Pulmonary artery endothelial cell (primary cell): Measurements from ENCODE around the gene IRAK1. TPM values are rescaled to one million over a fixed set of nuclear protein-coding genes. Genes with fewer than 3 reads are reported as not detected.

ENCODE experiments used
- DNase-seq: peaks from one replicate; pipeline ENCODE4 v3.0.0-alpha.2; 2011; ENCODE audit warnings: low read depth, low spot score
- total RNA-seq: library from RNA; depleted of rRNA; stranded (reverse); fragments of >200 nt; gene quantifications from 2 replicates; pipeline ENCODE4 v1.2.3, GENCODE V29; 2014

Gene IRAK1
- 93.2 and 98.0 TPM in 2 replicates for total RNA-seq

- no peak for DNase-seq
Observed at GRCh38 chrX:154019633-154020528, at the start of gene IRAK1. TSS of gene IRAK1 (minus strand) at chrX:154019902. CDS start at chrX:154019812, 90 bp downstream.

GRCh38 chrX:154068560-154068959 lies 48.9 kb upstream of the IRAK1 start:
- no peak for DNase-seq

GRCh38 chrX:154064637-154065435 lies 45.1 kb upstream of the IRAK1 start:
- no peak for DNase-seq

GRCh38 chrX:154063234-154063633 lies 43.5 kb upstream of the IRAK1 start:
- no peak for DNase-seq

- DNase-seq: no peak
Observed at GRCh38 chrX:154061801-154062200, 42.1 kb upstream of the IRAK1 start.

GRCh38 chrX:154059729-154060245 lies 40.1 kb upstream of the IRAK1 start:
- no peak for DNase-seq

GRCh38 chrX:154059231-154059630 lies 39.5 kb upstream of the IRAK1 start:
- DNase-seq: no peak

GRCh38 chrX:154058214-154058997 lies 38.7 kb upstream of the IRAK1 start:
- no peak for DNase-seq

- no peak for DNase-seq
Observed at GRCh38 chrX:154057791-154058190, 38.1 kb upstream of the IRAK1 start.

GRCh38 chrX:154056770-154057241 lies 37.1 kb upstream of the IRAK1 start:
- DNase-seq: no peak

- DNase-seq: no peak
Observed at GRCh38 chrX:154051201-154051810, 31.6 kb upstream of the IRAK1 start.

- DNase-seq: no peak
Observed at GRCh38 chrX:154050113-154050495, 30.4 kb upstream of the IRAK1 start.

GRCh38 chrX:154049209-154050112 lies 29.8 kb upstream of the IRAK1 start:
- DNase-seq: no peak

- DNase-seq: no peak
Observed at GRCh38 chrX:154048398-154048797, 28.7 kb upstream of the IRAK1 start.

- no peak for DNase-seq
Observed at GRCh38 chrX:154046940-154047610, 27.4 kb upstream of the IRAK1 start.

- DNase-seq: peak; percentile 71
Observed at GRCh38 chrX:154046031-154046781, 26.5 kb upstream of the IRAK1 start.

- no peak for DNase-seq
Observed at GRCh38 chrX:154044091-154044490, 24.4 kb upstream of the IRAK1 start.

GRCh38 chrX:154043003-154043763 lies 23.5 kb upstream of the IRAK1 start:
- no peak for DNase-seq
